ENCODE measurements around the gene RBM14.

- TF ChIP-seq CTCF (IDR thresholded peaks at IDR 0.05; ENCODE audit: insufficient read depth, low read length) = no peak
- no peak for TF ChIP-seq REST (IDR thresholded peaks at IDR 0.05; ENCODE audit: insufficient replicate concordance, low read depth)
- no peak for TF ChIP-seq SPI1 (IDR thresholded peaks at IDR 0.05; ENCODE audit: borderline replicate concordance, low read depth)
- no peak for TF ChIP-seq POLR2AphosphoS5 (IDR thresholded peaks at IDR 0.05; ENCODE audit: low read depth)
Observed at GRCh38 chr11:66626382-66626781, 10.0 kb downstream of the RBM14 start.
